ENCODE results near the gene RFXAP.

Gene RFXAP

GRCh38 chr13:36875431-36875830 is 56.4 kb downstream of the RFXAP start:
- Histone ChIP-seq H3K27me3 (ENCODE audit: control insufficient read depth, insufficient read depth, low read length) (no peaks in the 10 kb centered on the region), H3K9ac (no peak overlapping the region), H3K4me3 (ENCODE audit: low read depth, low read length) (no peak overlapping the region), H3K79me2 (no peaks in the 10 kb centered on the region), H3K9me3 (ENCODE audit: control insufficient read depth, low read length) (no peaks in the 10 kb centered on the region), H3K4me2 (ENCODE audit: low read length) (no peak overlapping the region), H3K36me3 (ENCODE audit: control insufficient read depth, insufficient read depth, low read length) (no peaks in the 10 kb centered on the region), H3K27ac (no peak overlapping the region), H2AFZ (no peak overlapping the region), H3K4me1 (no peaks in the 10 kb centered on the region)
- TF ChIP-seq CTCF (IDR thresholded peaks at IDR 0.05): no peak

- no peak overlapping the region for H3K4me3 ChIP-seq (ENCODE audit: low read depth, low read length)
- TF ChIP-seq CTCF (IDR thresholded peaks at IDR 0.05): no peak
- no peaks in the 10 kb centered on the region for H3K4me1 ChIP-seq
- no peak overlapping the region for H3K27ac ChIP-seq
- H3K27me3 ChIP-seq (ENCODE audit: control insufficient read depth, insufficient read depth, low read length): no peaks in the 10 kb centered on the region
- no peaks in the 10 kb centered on the region for H3K9me3 ChIP-seq (ENCODE audit: control insufficient read depth, low read length)
- H2AFZ ChIP-seq: no peak overlapping the region
- H3K9ac ChIP-seq: no peak overlapping the region
- H3K36me3 ChIP-seq (ENCODE audit: control insufficient read depth, insufficient read depth, low read length): no peaks in the 10 kb centered on the region
- no peak overlapping the region for H3K4me2 ChIP-seq (ENCODE audit: low read length)
- H3K79me2 ChIP-seq: no peaks in the 10 kb centered on the region
These were observed 56.9 kb downstream of the RFXAP start for GRCh38 chr13:36875961-36876360.
